Natural killer cell (primary cell): ENCODE measurements around the gene FOSB. TPM values are rescaled to one million over a fixed set of nuclear protein-coding genes. Genes with fewer than 3 reads are reported as not detected.

Source experiments
- ATAC-seq, 3 donors: fragments of 150-1000 bp in 2 of 3; fragments of 200-7000 bp in 1 of 3; cut with Tn5 transposase; 1 replicate in 1 of 3; 2 replicates in 2 of 3; pipeline ENCODE4 v1.10.0; 2021; ENCODE audit warnings: mild to moderate bottlenecking in 2 of 3, moderate library complexity in 2 of 3
- DNase-seq, 2 donors: peaks; one replicate each; pipeline versions ENCODE4 v3.0.0 to v3.0.0-alpha.2; 2013 to 2021; ENCODE audit warnings: mixed read lengths in 1 of 2
- H3K27ac ChIP-seq: one replicate; pipeline ENCODE4 v1.5.1; 2013; ENCODE audit warnings: mild to moderate bottlenecking, low read length
- H3K27me3 ChIP-seq: one replicate; pipeline ENCODE4 v1.6.1; 2013; ENCODE audit warnings: low read length; ENCODE audit not compliant: control insufficient read depth, insufficient read depth
- H3K36me3 ChIP-seq: one replicate; pipeline ENCODE4 v1.6.1; 2013; ENCODE audit warnings: low read length; ENCODE audit not compliant: control insufficient read depth, insufficient read depth
- H3K4me1 ChIP-seq: one replicate; pipeline ENCODE4 v1.6.1; 2013; ENCODE audit warnings: low read length; ENCODE audit not compliant: control insufficient read depth, insufficient read depth
- H3K4me3 ChIP-seq: one replicate; pipeline ENCODE4 v1.5.1; 2013; ENCODE audit warnings: low read length
- H3K9me3 ChIP-seq: one replicate; pipeline ENCODE4 v1.6.1; 2013; ENCODE audit warnings: low read length; ENCODE audit not compliant: control insufficient read depth, insufficient read depth
- H3K27ac Mint-ChIP-seq, 2 donors: one replicate each; pipeline ENCODE4 v1.8.0; 2022; ENCODE audit warnings: mild to moderate bottlenecking in 2 of 2, mixed read lengths in 2 of 2, moderate library complexity in 1 of 2
- H3K27me3 Mint-ChIP-seq, 2 donors: one replicate each; pipeline ENCODE4 v1.8.0; 2022; ENCODE audit warnings: low read depth in 2 of 2, mixed read lengths in 2 of 2
- H3K36me3 Mint-ChIP-seq: one replicate; pipeline ENCODE4 v1.8.0; 2022; ENCODE audit warnings: mixed read lengths
- H3K4me1 Mint-ChIP-seq, 2 donors: one replicate each; pipeline ENCODE4 v1.8.0; 2022; ENCODE audit warnings: mixed read lengths in 2 of 2
- H3K4me3 Mint-ChIP-seq: one replicate; pipeline ENCODE4 v1.8.0; 2022; ENCODE audit warnings: mild to moderate bottlenecking, moderate library complexity, mixed read lengths
- H3K9me3 Mint-ChIP-seq, 2 donors: one replicate each; pipeline ENCODE4 v1.8.0; 2022; ENCODE audit warnings: mixed read lengths in 2 of 2
- WGBS: methylation state at CpG from one replicate; pipeline ENCODE4 v1.1.7; 2013; ENCODE audit warnings: missing lambda C conversion rate; ENCODE audit not compliant: insufficient coverage; 5-methylcytosine and 5-hydroxymethylcytosine counted together
- intact Hi-C: fragments of 100-400 bp; cut with micrococcal nuclease; formaldehyde crosslinking; loops from one replicate; pipeline ENCODE4 v1.14.2; 2022
- total RNA-seq, 4 donors: library from RNA; stranded (reverse); fragments of 120-200 nt in 1 of 4; gene quantifications; one replicate each; pipeline versions ENCODE4 v1.2.3 to v1.2.4, GENCODE V29; 2013 to 2022
- TF ChIP-seq, protein P1 (sequence below): fragments of 200-600 bp; IDR thresholded peaks from one replicate; pipeline ENCODE4 v1.8.0; 2022; ENCODE audit warnings: antibody characterized with exemption

FOSB gene
- total RNA-seq, 3 donors from 2014 or later (not counting 1 experiment from before 2014, with no cell fraction given) = 784 to 1,837 (median 1,121) TPM

- peak overlapping the region; percentile 75 for H3K4me3 ChIP-seq
- H3K4me1 ChIP-seq = peaks cover 13% of the 10 kb centered on the region
- TF ChIP-seq, protein P1, sequence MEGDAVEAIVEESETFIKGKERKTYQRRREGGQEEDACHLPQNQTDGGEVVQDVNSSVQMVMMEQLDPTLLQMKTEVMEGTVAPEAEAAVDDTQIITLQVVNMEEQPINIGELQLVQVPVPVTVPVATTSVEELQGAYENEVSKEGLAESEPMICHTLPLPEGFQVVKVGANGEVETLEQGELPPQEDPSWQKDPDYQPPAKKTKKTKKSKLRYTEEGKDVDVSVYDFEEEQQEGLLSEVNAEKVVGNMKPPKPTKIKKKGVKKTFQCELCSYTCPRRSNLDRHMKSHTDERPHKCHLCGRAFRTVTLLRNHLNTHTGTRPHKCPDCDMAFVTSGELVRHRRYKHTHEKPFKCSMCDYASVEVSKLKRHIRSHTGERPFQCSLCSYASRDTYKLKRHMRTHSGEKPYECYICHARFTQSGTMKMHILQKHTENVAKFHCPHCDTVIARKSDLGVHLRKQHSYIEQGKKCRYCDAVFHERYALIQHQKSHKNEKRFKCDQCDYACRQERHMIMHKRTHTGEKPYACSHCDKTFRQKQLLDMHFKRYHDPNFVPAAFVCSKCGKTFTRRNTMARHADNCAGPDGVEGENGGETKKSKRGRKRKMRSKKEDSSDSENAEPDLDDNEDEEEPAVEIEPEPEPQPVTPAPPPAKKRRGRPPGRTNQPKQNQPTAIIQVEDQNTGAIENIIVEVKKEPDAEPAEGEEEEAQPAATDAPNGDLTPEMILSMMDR = peak; percentile 85
- peak overlapping the region; percentile 69 to 80 for H3K27ac Mint-ChIP-seq
- peak; percentile 97 for DNase-seq
- H3K27me3 ChIP-seq = no peaks in the 10 kb centered on the region
- WGBS = under 1% methylated on average over 33 of the region's 35 CpGs
- H3K4me3 Mint-ChIP-seq = peak overlapping the region; percentile 95
- H3K9me3 ChIP-seq = no peaks in the 10 kb centered on the region
- no peaks in the 10 kb centered on the region for H3K9me3 Mint-ChIP-seq
- H3K27me3 Mint-ChIP-seq = no peaks in the 10 kb centered on the region
- intact Hi-C loops = no loop called here
- no peaks in the 10 kb centered on the region for H3K36me3 Mint-ChIP-seq
- peaks cover 0 to 10% of the 10 kb centered on the region in 2 donors for H3K4me1 Mint-ChIP-seq
- ATAC-seq = peak; percentile 98 to 100 (median 98)
- H3K27ac ChIP-seq = no peak overlapping the region
- H3K36me3 ChIP-seq = no peaks in the 10 kb centered on the region
These were observed 17.7 kb downstream of the FOSB start for GRCh38 chr19:45485305-45486077.

- Mint-ChIP-seq H3K27ac (no peak overlapping the region), H3K27me3 (peaks cover 0 to 13% of the 10 kb centered on the region in 2 donors), H3K4me3 (no peak overlapping the region), H3K36me3 (no peaks in the 10 kb centered on the region), H3K9me3 (no peaks in the 10 kb centered on the region), H3K4me1 (peaks cover 5 to 23% of the 10 kb centered on the region in 2 donors)
- intact Hi-C loops = no loop called here
- H3K27me3 ChIP-seq = peaks cover 6% of the 10 kb centered on the region
- ATAC-seq (no peak), DNase-seq (no peak)
- H3K4me1 ChIP-seq = peaks cover 27% of the 10 kb centered on the region
- no peaks in the 10 kb centered on the region for H3K9me3 ChIP-seq
- H3K36me3 ChIP-seq = no peaks in the 10 kb centered on the region
- TF ChIP-seq, protein P1 = no peak
- 92% methylated on average over 14 of the region's 15 CpGs for WGBS
- H3K27ac ChIP-seq = no peak overlapping the region
- H3K4me3 ChIP-seq = no peak overlapping the region
These were observed 20.9 kb downstream of the FOSB start for GRCh38 chr19:45488708-45489107.

GRCh38 chr19:45489216-45489855 lies 21.5 kb downstream of the FOSB start:
- Histone ChIP-seq H3K4me1 (peaks cover 28% of the 10 kb centered on the region), H3K27me3 (peaks cover 10% of the 10 kb centered on the region), H3K4me3 (no peak overlapping the region), H3K27ac (no peak overlapping the region), H3K9me3 (no peaks in the 10 kb centered on the region), H3K36me3 (no peaks in the 10 kb centered on the region)
- Mint-ChIP-seq H3K4me3 (no peak overlapping the region), H3K36me3 (no peaks in the 10 kb centered on the region), H3K27me3 (peaks cover 0 to 18% of the 10 kb centered on the region in 2 donors), H3K4me1 (peaks cover 5 to 20% of the 10 kb centered on the region in 2 donors), H3K27ac (no peak overlapping the region), H3K9me3 (no peaks in the 10 kb centered on the region)
- ATAC-seq (no peak), DNase-seq (no peak)
- TF ChIP-seq, protein P1 = no peak
- whole genome bisulfite sequencing = 92% methylated on average over 20 of the region's 20 CpGs
- intact Hi-C loops = no loop called here
